Mucosa of descending colon (tissue), 3 donors: ENCODE results near the gene CCRL2. TPM values are rescaled to one million over a fixed set of nuclear protein-coding genes. Genes with fewer than 3 reads are reported as not detected.
A peak's percentile ranks its signal among the peaks of the same experiment; 100 is the strongest.
"Not testable (repeated sequence)": the region's sequence is repeated elsewhere in the genome, so short reads cannot be mapped to it uniquely, and the experiment has no call there.

Source experiments
- ATAC-seq: fragments of 200-7000 bp; cut with Tn5 transposase; one replicate; pipeline ENCODE4 v1.9.1; 2020; ENCODE audit warnings: mild to moderate bottlenecking, moderate library complexity
- DNase-seq, 3 donors: peaks; one replicate each; pipeline ENCODE4 v3.0.0-alpha.2; 2020
- H3K36me3 ChIP-seq: fragments of 200-600 bp; one replicate; pipeline ENCODE4 v1.8.0; 2021; ENCODE audit warnings: low read depth, mild to moderate bottlenecking
- H3K4me1 ChIP-seq: fragments of 200-600 bp; one replicate; pipeline ENCODE4 v1.8.0; 2021; ENCODE audit warnings: low read depth, mild to moderate bottlenecking
- H3K4me3 ChIP-seq: fragments of 200-600 bp; one replicate; pipeline ENCODE4 v1.8.0; 2021; ENCODE audit warnings: mild to moderate bottlenecking
- H3K9me3 ChIP-seq: fragments of 200-600 bp; one replicate; pipeline ENCODE4 v1.8.0; 2021; ENCODE audit warnings: mild to moderate bottlenecking
- intact Hi-C, 2 donors: fragments of 100-400 bp; cut with DNase I in 1 of 2; cut with micrococcal nuclease in 1 of 2; formaldehyde crosslinking; loops; one replicate each; pipeline versions ENCODE4 v1.11.0 to v1.11.1; 2022; cut with DNase I, micrococcal nuclease
- total RNA-seq, 3 donors: library from RNA; stranded (reverse); fragmentation: NEBNext Ultra II Directional in 2 of 3; extraction: Animal tissue kit (Norgen Biotek cat#: 25700) in 2 of 3; gene quantifications; one replicate each; pipeline versions ENCODE4 v1.2.1 to v1.2.4, GENCODE V29; 2021 to 2023
- TF ChIP-seq, protein P1 (sequence below): fragments of 200-600 bp; IDR thresholded peaks from one replicate; pipeline ENCODE4 v1.8.0; 2022; ENCODE audit warnings: antibody characterized with exemption, mild to moderate bottlenecking
- donor health status: DM: no; HTN: no; CAD: no; lungs with moderate emphysema.
- donor health status: DM: no; HTN: no; CAD: no.
- donor health status: DM: no; HTN: yes; CAD: no.

CCRL2 gene
- total RNA-seq, 3 donors from 2014 or later = 10.2 to 23.3 (median 15.7) TPM

DNA sequence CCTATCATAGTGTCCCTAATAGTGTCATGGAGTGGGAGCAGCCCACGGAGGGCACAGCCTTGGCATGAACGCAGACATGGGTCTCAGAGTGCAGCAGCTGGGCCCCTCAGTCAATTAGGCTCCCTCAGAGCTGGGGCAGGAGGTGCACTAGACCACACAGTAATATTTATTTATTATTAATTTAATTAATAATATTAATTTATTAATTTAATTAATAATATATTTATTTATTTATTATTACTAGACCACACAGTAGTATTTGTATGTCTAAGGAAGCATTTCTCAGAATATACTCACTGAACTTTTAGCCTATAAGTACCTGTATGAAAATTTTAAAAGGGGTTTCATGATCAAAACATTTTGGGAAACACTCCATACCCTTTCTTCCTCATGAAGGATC lies 5.5 kb upstream of the CCRL2 start:
- ATAC-seq (no peak), DNase-seq (no peak)
- TF ChIP-seq, protein P1, sequence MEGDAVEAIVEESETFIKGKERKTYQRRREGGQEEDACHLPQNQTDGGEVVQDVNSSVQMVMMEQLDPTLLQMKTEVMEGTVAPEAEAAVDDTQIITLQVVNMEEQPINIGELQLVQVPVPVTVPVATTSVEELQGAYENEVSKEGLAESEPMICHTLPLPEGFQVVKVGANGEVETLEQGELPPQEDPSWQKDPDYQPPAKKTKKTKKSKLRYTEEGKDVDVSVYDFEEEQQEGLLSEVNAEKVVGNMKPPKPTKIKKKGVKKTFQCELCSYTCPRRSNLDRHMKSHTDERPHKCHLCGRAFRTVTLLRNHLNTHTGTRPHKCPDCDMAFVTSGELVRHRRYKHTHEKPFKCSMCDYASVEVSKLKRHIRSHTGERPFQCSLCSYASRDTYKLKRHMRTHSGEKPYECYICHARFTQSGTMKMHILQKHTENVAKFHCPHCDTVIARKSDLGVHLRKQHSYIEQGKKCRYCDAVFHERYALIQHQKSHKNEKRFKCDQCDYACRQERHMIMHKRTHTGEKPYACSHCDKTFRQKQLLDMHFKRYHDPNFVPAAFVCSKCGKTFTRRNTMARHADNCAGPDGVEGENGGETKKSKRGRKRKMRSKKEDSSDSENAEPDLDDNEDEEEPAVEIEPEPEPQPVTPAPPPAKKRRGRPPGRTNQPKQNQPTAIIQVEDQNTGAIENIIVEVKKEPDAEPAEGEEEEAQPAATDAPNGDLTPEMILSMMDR = no peak
- Histone ChIP-seq H3K4me3 (no peak overlapping the region), H3K36me3 (no peaks in the 10 kb centered on the region), H3K4me1 (peaks cover 18% of the 10 kb centered on the region), H3K9me3 (no peaks in the 10 kb centered on the region)
- intact Hi-C loops = no loop called here

GRCh38 chr3:46402902-46403301 lies 4.2 kb upstream of the CCRL2 start:
- DNase-seq, H3K4me3 ChIP-seq, intact Hi-C loops, H3K9me3 ChIP-seq, ATAC-seq, H3K36me3 ChIP-seq: not testable (repeated sequence)
- peaks cover 21% of the 10 kb centered on the region for H3K4me1 ChIP-seq

- Histone ChIP-seq H3K4me3 (no peak overlapping the region), H3K4me1 (peaks cover 21% of the 10 kb centered on the region), H3K9me3 (no peaks in the 10 kb centered on the region), H3K36me3 (no peaks in the 10 kb centered on the region)
- DNase-seq (peak; percentile 67 to 75 (median 71)), ATAC-seq (peak; percentile 77)
- intact Hi-C loops = no loop called here
- TF ChIP-seq, protein P1 = no peak
Observed at GRCh38 chr3:46405301-46406019, 1.6 kb upstream of the CCRL2 start.

DNA sequence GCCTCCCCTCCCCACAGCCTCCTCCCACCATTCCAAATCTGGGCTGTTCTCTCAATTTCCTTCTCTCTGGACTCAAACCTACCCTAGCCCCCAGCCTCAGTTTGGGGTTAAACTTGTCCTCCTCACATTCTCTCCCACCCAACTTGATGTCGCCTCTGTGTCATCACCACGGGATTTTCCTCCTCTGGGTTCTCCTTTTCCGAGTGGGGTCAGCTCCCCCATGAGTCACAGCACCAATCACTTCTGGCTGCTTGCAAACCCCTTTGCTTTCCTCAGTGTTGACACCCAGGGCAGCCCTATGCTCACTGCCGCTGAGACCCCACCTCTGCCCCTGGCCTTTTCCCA lies 644 bp upstream of the CCRL2 start:
- Histone ChIP-seq H3K36me3 (no peaks in the 10 kb centered on the region), H3K4me3 (no peak overlapping the region), H3K9me3 (no peaks in the 10 kb centered on the region), H3K4me1 (peaks cover 21% of the 10 kb centered on the region)
- intact Hi-C loops = no loop called here
- DNase-seq (no peak), ATAC-seq (no peak)
- TF ChIP-seq, protein P1 = no peak

DNA sequence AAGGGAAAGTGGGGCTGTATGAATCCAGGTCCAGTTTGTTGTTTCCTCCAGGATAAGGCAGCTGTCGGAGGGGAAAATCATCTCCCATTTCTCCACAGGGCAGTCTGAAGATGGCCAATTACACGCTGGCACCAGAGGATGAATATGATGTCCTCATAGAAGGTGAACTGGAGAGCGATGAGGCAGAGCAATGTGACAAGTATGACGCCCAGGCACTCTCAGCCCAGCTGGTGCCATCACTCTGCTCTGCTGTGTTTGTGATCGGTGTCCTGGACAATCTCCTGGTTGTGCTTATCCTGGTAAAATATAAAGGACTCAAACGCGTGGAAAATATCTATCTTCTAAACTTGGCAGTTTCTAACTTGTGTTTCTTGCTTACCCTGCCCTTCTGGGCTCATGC lies 911 bp downstream of the CCRL2 start:
- H3K9me3 ChIP-seq = no peaks in the 10 kb centered on the region
- no peaks in the 10 kb centered on the region for H3K36me3 ChIP-seq
- H3K4me3 ChIP-seq = no peak overlapping the region
- DNase-seq = no peak
- H3K4me1 ChIP-seq = peaks cover 21% of the 10 kb centered on the region
- no peak for ATAC-seq
- TF ChIP-seq, protein P1 = no peak
- intact Hi-C loops = no loop called here

DNA sequence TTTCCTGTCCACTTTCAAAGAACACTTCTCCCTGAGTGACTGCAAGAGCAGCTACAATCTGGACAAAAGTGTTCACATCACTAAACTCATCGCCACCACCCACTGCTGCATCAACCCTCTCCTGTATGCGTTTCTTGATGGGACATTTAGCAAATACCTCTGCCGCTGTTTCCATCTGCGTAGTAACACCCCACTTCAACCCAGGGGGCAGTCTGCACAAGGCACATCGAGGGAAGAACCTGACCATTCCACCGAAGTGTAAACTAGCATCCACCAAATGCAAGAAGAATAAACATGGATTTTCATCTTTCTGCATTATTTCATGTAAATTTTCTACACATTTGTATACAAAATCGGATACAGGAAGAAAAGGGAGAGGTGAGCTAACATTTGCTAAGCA lies 1.8 kb downstream of the CCRL2 start:
- ATAC-seq (no peak), DNase-seq (no peak)
- no peaks in the 10 kb centered on the region for H3K9me3 ChIP-seq
- no peaks in the 10 kb centered on the region for H3K36me3 ChIP-seq
- intact Hi-C loops = no loop called here
- H3K4me1 ChIP-seq = peaks cover 21% of the 10 kb centered on the region
- TF ChIP-seq, protein P1 = no peak
- no peak overlapping the region for H3K4me3 ChIP-seq
